GM18526 (cell line): ENCODE results near the gene CNTNAP5.

Experiments
- POLR2A ChIP-seq: IDR thresholded peaks from 3 replicates; pipeline ENCODE4 v1.6.1; 2011; ENCODE audit not compliant: insufficient read length; ENCODE audit errors: extremely low read depth

Gene CNTNAP5

DNA sequence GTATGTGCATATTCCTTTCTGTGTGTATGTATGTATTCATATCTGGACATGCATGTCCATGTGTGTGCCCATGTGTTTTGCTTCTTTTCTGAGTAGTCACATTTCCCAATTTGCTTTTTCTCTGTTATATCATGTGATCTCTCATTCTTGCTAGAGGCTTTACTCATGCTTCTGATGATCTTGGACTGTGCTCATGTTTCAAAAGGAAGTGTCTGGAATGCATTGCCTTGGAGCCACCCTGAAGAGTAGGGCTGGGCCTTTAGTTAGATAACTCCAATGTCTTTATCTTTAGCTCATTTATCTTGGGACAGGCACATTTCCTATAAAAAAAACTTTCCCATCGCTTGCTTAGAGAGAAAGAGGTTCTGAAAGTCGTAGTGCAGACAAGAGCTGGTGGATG, 859.2 kb downstream of the CNTNAP5 start:
- no peak for TF ChIP-seq POLR2A

DNA sequence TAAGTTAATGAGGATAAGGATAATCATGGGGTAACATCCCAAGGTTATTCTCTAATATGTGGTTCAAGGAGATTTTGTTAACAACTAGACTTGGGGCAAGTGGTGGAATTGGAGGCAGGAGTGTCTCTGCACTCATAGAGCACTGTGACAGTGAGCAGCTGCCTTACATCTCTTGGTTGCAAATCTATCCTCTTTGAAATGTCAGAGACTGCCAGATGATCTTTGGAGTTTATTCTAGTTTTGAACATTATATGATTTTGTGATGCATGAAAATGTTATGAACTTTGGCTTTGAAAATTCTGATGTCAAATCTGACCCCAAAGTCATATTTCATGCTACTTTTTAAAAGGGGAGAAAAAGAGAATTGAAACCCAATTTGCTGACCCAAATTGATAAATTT, 861.1 kb downstream of the CNTNAP5 start:
- no peak for TF ChIP-seq POLR2A

DNA sequence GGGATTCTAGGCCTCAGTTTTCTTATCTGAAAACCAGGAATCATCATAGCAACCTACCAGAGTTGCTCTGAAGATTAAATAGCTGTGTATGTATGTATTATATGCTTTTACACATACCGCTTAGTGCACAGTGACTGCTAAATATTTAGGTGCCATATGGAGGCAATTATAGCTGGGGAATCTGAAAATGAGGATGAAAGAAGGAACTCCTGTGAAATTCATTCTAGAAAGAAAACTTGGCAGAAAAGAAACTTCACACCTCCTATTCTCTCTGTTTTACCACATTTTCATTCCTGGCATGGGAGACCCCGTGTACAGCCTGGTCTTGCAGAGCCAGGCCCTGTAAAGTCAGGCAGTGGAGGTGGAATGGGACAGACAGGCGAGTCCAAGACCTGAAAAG, 862.4 kb downstream of the CNTNAP5 start:
- TF ChIP-seq POLR2A = no peak

DNA sequence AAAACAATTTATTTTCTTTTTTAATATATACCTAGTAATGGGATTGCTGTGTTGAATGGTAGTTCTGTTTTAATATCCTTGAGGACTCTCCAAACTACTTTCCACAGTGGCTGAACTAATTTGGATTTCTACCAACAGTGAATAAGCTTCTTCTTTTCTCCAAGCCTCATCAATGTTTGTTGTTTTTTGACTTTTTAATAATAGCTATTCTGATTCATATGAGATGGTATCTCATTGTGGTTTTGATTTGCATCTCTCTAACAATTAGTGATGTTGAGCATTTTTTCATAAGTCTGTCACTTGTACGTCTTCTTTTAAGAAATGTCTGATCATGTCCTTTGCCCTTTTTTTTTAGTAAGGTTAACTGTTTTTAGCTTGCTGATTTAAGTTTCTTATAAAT, 863.3 kb downstream of the CNTNAP5 start:
- no peak for TF ChIP-seq POLR2A

DNA sequence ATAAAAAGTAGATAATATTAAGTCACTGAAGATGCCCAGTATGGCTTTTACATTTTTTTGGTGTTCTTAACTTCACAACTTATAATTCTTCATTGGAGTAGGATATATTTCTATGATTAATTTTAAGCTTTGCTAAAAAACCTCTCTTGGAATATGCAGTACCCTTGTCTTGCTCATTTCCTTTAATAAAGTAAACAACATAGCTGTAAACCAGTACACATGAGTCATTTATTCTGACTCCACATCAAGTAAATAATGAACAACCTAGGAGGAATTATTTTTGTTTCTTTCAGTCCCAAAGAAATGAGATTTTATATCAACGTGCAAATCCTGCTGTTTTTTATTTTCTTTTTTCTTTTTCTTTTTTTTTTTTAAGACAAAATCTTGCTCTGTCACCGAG, 869.1 kb downstream of the CNTNAP5 start:
- no peak for TF ChIP-seq POLR2A

DNA sequence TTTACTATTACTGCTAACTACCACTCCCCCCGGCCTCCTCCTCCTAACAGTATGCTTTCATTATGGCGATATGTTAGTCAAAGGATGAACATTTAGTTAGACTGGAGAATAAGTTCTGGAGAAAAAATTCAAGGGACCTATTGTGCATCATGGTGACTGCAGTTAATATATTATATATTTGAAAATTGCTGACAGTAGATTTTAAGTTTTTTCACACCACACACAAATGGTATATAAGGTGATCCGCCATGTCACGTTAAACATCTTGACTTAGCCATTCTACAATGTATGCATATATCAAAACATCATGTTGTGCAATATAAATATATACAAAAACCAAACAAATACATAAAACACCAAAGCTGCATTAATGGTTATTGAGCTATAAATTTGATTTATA, 873.7 kb downstream of the CNTNAP5 start:
- TF ChIP-seq POLR2A = no peak

DNA sequence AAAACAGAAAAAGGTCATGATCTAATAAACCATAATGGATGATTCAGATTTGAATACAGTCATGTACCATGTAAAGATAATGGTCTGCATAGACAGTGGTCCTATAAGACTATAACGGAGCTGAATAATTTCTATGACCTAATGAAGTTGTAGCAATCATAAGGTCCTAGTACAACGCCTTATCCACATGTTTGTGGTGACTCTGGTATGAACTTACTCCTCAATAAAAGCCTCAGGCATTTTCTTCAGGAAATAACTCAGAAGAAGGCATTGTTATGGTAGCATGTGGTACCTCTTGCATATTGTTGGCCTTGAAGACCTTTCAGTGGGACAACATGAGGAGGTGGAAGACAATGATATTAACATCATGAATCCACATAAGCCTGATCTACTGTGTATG, 883.3 kb downstream of the CNTNAP5 start:
- no peak for TF ChIP-seq POLR2A

DNA sequence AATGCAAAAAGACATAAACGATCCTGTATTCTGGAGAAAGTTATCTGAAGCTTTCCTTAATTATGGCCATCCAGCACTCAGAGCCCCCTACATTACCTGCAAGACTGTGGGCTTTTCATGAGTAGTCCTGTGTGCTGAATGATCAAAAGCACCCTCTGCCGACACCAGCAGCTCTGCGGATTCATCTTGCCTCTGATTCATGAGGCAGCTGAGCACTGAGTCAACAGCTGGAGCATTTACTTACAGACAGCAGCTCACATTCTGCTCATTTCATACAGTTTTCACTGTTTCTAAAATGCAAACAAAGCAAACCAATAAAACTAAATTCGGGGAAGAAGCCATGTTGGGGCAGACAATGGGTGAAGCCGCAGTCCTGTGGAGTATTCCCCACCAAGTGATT, 886.5 kb downstream of the CNTNAP5 start:
- no peak for TF ChIP-seq POLR2A

DNA sequence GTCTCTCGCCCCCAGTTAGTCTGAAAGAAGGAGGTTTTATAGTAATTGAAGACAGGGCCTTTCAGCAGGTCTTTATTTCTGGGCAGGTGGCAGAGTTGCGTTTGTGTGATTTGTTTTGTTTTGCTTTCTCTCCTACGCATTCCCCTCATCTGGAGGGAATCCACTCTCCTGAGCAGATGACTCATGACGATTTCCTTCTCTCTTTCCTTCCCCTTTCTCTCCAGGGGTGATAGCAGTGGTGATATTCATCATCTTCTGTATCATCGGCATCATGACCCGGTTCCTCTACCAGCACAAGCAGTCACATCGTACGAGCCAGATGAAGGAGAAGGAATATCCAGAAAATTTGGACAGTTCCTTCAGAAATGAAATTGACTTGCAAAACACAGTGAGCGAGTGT, 888.8 kb downstream of the CNTNAP5 start:
- no peak for TF ChIP-seq POLR2A

DNA sequence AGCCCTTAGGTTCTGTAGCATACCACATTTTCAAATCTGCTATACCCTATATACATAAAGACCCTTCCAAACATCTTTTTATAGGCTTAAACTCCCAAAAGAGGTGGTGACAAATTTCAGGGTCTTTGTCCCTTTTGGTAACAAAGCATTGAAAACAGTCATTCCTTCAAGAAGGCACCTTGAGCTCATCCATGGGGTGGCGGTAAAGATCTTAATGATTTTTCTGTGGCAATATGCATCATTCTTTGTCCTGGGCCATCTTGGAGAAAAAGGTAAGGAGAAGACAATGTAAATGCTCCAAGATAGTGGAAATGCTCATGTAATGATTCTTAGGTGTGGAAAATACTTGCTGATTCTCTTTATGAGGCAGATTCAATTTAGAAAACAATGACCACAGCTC, 890.5 kb downstream of the CNTNAP5 start:
- no peak for TF ChIP-seq POLR2A

DNA sequence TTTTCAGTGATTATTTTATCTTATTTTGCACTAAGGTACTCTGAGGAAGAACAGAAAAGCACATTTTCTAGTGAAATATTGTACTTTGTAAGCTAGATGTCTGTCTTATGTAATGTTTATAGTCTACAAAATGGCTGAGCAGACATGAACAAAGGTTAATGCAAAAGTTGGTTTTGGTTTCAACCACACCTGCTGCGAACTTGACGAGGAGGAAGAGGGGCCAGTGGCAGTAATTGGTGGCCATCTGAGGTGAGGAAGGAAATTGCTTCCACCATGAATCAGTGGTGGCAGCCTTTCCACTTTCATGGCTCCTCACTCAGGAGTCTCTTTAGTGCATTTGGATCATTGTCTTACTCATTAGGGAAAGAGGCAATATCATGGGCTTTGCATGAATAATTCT, 894.2 kb downstream of the CNTNAP5 start:
- no peak for TF ChIP-seq POLR2A

DNA sequence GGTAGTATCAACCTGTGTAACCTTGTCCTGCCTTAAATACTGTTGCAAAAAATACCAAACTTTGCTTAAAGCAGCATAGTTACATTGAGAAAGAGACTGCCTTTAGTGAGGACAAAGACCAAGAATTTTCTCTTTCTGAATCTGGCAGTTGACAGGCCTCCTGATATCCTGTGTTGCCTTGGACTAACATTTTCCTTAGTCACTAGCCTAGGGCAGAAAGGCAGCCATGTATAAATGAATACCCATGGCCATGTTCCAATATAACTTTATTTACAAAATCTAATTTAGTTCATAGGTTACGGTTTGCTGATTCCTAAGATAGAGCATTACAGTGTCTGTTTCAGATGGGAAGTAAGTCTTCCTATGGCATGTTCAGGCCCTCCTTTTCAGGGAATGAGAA, 895.4 kb downstream of the CNTNAP5 start:
- TF ChIP-seq POLR2A = no peak

DNA sequence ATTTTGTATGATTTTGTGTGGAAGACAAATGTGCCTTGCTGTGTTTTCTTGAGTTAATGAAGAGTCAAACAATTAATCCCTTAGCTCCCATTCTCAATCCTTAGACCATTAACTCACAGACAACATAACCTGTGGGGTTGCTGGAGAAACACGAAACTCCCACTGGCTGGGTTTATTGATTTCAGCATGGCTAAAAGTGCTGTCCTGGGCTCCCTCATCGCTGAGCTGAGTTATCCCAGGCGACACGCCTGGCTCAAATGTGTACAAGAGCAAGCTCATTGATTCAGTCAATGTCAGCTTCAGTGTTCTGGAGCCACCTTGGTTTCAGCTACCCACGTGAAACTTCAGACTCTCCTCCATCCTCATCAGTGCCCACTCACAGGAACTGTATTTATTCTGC, 896.1 kb downstream of the CNTNAP5 start:
- no peak for TF ChIP-seq POLR2A

DNA sequence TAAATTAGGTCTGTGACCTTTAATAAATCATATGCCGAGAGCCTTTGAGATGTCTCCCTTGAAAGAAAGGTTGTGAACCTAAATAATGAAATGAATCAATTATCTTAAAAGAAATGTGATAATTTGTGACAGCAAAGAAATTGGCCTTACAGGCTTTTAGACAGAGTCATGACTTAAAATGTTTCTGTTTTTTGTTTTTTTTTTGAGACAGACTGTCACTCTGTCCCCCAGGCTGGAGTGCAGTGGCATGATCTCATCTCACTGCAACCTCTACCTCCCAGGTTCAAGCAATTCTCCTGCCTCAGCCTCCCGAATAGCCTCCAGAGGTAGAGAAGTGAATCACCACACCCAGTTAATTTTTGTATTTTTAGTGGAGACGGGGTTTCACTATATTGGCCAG, 898.0 kb downstream of the CNTNAP5 start:
- TF ChIP-seq POLR2A = no peak

DNA sequence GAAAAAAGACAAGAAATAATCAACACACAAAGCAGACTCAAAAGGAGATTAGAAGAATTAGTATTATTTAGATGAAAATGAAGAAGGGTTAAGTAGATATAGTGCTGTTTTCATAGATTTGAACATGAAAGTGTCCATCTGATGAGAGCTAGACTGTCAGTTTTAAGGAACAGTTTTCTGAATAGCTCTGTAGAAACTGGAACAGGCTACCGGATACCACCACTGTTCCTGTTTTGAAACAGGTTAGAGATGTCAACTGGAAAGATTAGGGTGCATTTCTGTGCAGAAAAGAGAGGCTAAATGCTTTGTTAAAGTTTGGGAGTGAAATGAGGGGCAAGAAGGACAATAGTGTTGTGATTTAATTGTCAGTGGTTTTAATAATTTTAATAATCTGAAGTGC, 908.8 kb downstream of the CNTNAP5 start:
- TF ChIP-seq POLR2A = no peak

DNA sequence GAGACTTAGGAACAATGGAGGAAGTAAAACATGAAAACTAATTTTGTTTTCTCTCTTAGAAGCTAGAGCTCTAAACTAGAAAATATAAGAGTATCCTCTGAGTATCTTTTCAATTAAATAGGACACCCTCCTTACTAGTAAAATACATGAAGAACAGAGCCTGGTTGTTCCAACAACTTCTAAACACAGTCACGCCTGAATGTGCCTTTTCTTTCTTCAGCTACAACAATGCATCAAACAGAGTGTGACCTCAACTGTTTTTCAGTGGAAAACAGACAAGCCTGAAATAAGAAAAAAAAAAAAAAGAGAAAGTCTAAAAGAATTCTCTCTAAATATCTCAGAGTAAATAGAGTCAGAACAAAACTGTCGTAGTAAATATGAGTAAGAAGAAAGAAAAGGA, 928.8 kb downstream of the CNTNAP5 start:
- TF ChIP-seq POLR2A = no peak

DNA sequence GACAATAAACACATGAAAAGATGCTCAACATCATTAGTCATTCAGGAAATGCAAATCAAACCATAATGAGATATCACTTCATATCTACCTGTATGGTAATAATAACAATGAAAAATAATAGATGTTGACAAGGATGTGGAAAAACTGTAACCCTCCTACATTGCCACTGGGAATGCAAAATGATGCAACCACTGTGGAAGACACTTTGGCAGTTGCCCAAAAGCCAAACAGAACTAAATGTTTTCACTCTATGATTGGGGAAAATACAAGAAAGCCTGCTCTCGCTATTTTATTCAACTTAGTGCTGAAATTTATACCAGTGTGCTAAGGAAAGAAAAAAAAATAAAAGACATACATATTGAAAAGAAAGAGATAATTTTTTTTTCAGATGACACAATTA, 934.5 kb downstream of the CNTNAP5 start:
- TF ChIP-seq POLR2A = no peak

DNA sequence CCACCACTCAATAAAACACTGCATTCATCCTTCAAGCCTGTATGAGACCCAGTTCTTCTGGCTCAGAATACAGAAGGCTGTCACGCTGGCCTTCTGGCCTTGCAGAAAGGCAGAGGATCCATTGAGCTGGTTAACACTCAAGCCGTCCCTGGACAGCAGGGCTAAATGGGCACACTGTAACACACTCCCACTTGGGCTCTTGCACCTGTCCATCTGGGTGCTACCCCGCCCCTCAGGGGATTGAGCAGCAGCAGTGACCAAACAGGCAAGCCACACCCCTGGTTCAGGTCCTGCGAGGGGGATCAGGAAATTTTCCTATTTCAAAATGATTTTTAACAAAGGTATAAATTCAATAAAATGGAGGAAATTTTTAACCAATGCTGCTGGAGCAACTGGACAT, 936.0 kb downstream of the CNTNAP5 start:
- no peak for TF ChIP-seq POLR2A
